CD4-positive, alpha-beta T cell treated with Interleukin-10 for 1 hour (primary cell): ENCODE data around the gene ANKRD13A.
"Not testable (repeated sequence)": the region's sequence is repeated elsewhere in the genome, so short reads cannot be mapped to it uniquely, and the experiment has no call there.

Experiments used
- DNase-seq: peaks from one replicate; pipeline ENCODE4 v3.0.0-alpha.2; 2020

The ANKRD13A gene

DNA sequence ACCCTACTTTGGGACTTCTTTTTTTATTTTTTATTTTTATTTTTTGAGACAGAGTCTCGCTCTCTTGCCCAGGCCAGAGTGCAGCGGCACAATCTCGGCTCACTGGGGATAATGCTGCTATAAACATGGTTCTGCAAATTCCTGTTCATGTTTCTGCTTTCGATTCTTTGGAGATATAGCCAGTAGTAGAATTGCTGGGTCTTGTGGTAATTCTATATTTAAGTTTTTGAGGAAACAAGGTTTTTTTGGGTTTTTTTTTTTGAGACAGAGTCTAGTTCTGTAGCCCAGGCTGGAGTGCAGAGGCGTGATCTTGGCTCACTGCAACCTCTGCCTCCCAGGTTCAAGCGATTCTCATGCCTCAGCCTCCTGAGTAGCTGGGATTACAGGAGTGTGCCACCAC, 89.0 kb downstream of the ANKRD13A start:
- not testable (repeated sequence) for DNase-seq

DNA sequence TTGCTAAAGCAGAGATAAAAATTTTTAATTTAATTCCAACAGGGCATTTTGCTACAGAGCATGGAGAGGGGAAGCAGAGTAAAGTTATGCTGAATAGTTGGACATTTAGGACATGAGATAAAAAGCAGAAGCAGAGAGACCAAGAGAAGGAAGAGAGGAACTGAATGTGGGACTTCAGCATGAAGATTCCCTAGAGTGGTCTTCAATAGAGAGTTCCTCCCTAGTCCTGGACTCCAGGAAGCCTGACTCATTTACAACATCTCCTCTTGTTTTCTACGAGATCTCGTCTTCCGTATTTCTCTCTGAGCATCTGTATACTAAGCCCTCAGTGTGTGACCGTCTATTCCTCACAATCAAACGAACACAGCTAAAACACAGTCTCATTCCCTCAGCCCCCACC, 89.7 kb downstream of the ANKRD13A start:
- DNase-seq, result no peak
